CD14-positive monocyte (primary cell): ENCODE data around the gene GAGE12J. TPM values are rescaled to one million over a fixed set of nuclear protein-coding genes. Genes with fewer than 3 reads are reported as not detected.
"Not testable (repeated sequence)": the region's sequence is repeated elsewhere in the genome, so short reads cannot be mapped to it uniquely, and the experiment has no call there.

ENCODE experiments used
- DNase-seq, 3 donors: peaks; one replicate each; pipeline ENCODE4 v3.0.0-alpha.2; 2011 to 2022
- H2AFZ ChIP-seq: 2 replicates; pipeline ENCODE4 v1.6.0; 2012; ENCODE audit warnings: mild to moderate bottlenecking, low read depth, low read length, inconsistent platforms; ENCODE audit not compliant: insufficient read depth, poor library complexity, severe bottlenecking
- H3K27ac ChIP-seq, 2 donors: 1 replicate in 1 of 2; 2 replicates in 1 of 2; pipeline ENCODE4 v1.5.1; 2012 to 2013; ENCODE audit warnings: low read length in 2 of 2, control low read depth in 1 of 2, inconsistent platforms in 1 of 2, low read depth in 1 of 2, mild to moderate bottlenecking in 1 of 2
- H3K27me3 ChIP-seq, 2 donors: one replicate each; pipeline versions ENCODE4 v1.6.0 to v1.6.1; 2011 to 2013; ENCODE audit warnings: low read length in 2 of 2; ENCODE audit not compliant: control insufficient read depth in 2 of 2, insufficient read depth in 2 of 2
- H3K36me3 ChIP-seq, 2 donors: replicated peaks in 1 of 2; 1 replicate in 1 of 2; 2 replicates in 1 of 2; pipeline versions ENCODE4 v1.5.1 to v1.6.1; 2012 to 2013; ENCODE audit warnings: low read length in 2 of 2, control low read depth in 1 of 2, inconsistent platforms in 1 of 2, mild to moderate bottlenecking in 1 of 2; ENCODE audit not compliant: insufficient read depth in 2 of 2, control insufficient read depth in 1 of 2
- H3K4me1 ChIP-seq, 2 donors: 1 replicate in 1 of 2; 2 replicates in 1 of 2; pipeline versions ENCODE4 v1.5.1 to v1.6.1; 2012 to 2013; ENCODE audit warnings: low read length in 2 of 2, control low read depth in 1 of 2, inconsistent platforms in 1 of 2, mild to moderate bottlenecking in 1 of 2, moderate library complexity in 1 of 2; ENCODE audit not compliant: insufficient read depth in 2 of 2, control insufficient read depth in 1 of 2
- H3K4me2 ChIP-seq: replicated peaks from 2 replicates; pipeline ENCODE3; 2012; ENCODE audit warnings: low read length, moderate library complexity, mild to moderate bottlenecking; ENCODE audit not compliant: poor library complexity, severe bottlenecking; ENCODE audit errors: extremely low read depth
- H3K4me3 ChIP-seq, 3 experiments: fragments of 200-600 bp in 1 of 3; sonication (generic) in 1 of 3; replicated peaks in 1 of 3; 1 replicate in 2 of 3; 2 replicates in 1 of 3; pipeline ENCODE4 v1.5.1; 2011 to 2013; ENCODE audit warnings: low read length in 3 of 3, mild to moderate bottlenecking in 3 of 3, control low read depth in 2 of 3, low read depth in 2 of 3, inconsistent platforms in 1 of 3, moderate library complexity in 1 of 3
- H3K79me2 ChIP-seq: 2 replicates; pipeline ENCODE4 v1.6.0; 2012; ENCODE audit warnings: mild to moderate bottlenecking, control low read depth, inconsistent platforms, low read length, moderate library complexity; ENCODE audit not compliant: insufficient read depth
- H3K9ac ChIP-seq: 2 replicates; pipeline ENCODE4 v1.6.0; 2017; ENCODE audit warnings: low read length, mild to moderate bottlenecking; ENCODE audit not compliant: insufficient read depth, poor library complexity, severe bottlenecking
- H3K9me3 ChIP-seq, 2 donors: replicated peaks in 1 of 2; 1 replicate in 1 of 2; 2 replicates in 1 of 2; pipeline versions ENCODE4 v1.5.1 to v1.6.1; 2012 to 2013; ENCODE audit warnings: low read length in 2 of 2, control low read depth in 1 of 2; ENCODE audit not compliant: control insufficient read depth in 1 of 2, insufficient read depth in 1 of 2
- H4K20me1 ChIP-seq: 2 replicates; pipeline ENCODE4 v1.6.0; 2012; ENCODE audit warnings: mild to moderate bottlenecking, low read length, control low read depth, moderate library complexity; ENCODE audit not compliant: insufficient read depth
- H3K27ac Mint-ChIP-seq, 7 donors: one replicate each; pipeline ENCODE4 v1.8.0; 2020; ENCODE audit warnings: mild to moderate bottlenecking in 7 of 7, mixed read lengths in 7 of 7, moderate library complexity in 6 of 7, inconsistent platforms in 2 of 7
- H3K27me3 Mint-ChIP-seq, 3 donors: one replicate each; pipeline ENCODE4 v1.8.0; 2021 to 2022; ENCODE audit warnings: low read depth in 3 of 3, mild to moderate bottlenecking in 3 of 3, mixed read lengths in 3 of 3, moderate library complexity in 3 of 3, inconsistent platforms in 1 of 3
- H3K36me3 Mint-ChIP-seq, 2 donors: one replicate each; pipeline ENCODE4 v1.8.0; 2020; ENCODE audit warnings: mixed read lengths in 2 of 2, inconsistent platforms in 1 of 2, mild to moderate bottlenecking in 1 of 2
- H3K4me1 Mint-ChIP-seq: one replicate; pipeline ENCODE4 v1.8.0; 2020; ENCODE audit warnings: mild to moderate bottlenecking, mixed read lengths
- H3K4me3 Mint-ChIP-seq, 2 donors: one replicate each; pipeline ENCODE4 v1.8.0; 2020; ENCODE audit warnings: mild to moderate bottlenecking in 2 of 2, mixed read lengths in 2 of 2, moderate library complexity in 1 of 2
- H3K9me3 Mint-ChIP-seq, 7 donors: one replicate each; pipeline ENCODE4 v1.8.0; 2020 to 2022; ENCODE audit warnings: mixed read lengths in 7 of 7, mild to moderate bottlenecking in 6 of 7, moderate library complexity in 6 of 7, inconsistent platforms in 2 of 7
- WGBS: methylation state at CpG from one replicate; pipeline ENCODE4 v1.1.5; 2013; ENCODE audit warnings: missing lambda C conversion rate; ENCODE audit not compliant: insufficient coverage; 5-methylcytosine and 5-hydroxymethylcytosine counted together
- intact Hi-C, 2 donors: fragments of 100-400 bp; cut with micrococcal nuclease; formaldehyde crosslinking; loops; one replicate each; pipeline versions ENCODE4 v1.15.0 to v1.15.1; 2023
- polyA plus RNA-seq, 3 donors: library from polyadenylated mRNA; depleted of rRNA in 1 of 3; unstranded in 2 of 3; stranded (reverse) in 1 of 3; fragments of 300-500 nt in 2 of 3; fragments of >200 nt in 1 of 3; fragmentation: Illumina TruSeq in 2 of 3; gene quantifications; 1 replicate in 2 of 3; 2 replicates in 1 of 3; pipeline ENCODE4 v1.2.3, GENCODE V29; 2012 to 2021
- TF ChIP-seq, protein P1 (sequence below): fragments of 200-600 bp; IDR thresholded peaks from one replicate; pipeline ENCODE4 v1.8.0; 2022; ENCODE audit warnings: antibody characterized with exemption, mild to moderate bottlenecking

The GAGE12J gene
- polyA plus RNA-seq, 3 donors = not detected

DNA sequence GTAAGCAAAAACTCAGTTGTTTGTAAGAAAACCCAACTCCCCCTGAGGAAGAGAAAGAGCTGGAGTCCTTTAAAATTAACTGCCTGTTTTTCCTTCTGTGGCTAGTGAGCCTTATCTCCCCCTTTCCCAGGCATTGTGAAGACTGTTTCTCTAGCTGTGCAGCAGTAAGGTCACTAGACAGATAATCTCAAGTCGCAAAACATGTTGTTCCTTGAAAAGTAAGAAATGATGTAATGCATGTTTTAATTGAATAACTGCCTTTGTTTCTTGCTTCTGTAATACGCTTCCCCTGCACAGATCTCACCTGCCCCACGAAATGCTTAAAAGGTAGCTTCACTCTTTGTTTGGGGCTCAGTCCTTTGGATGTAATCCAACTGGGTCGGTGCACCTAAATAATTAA lies 5.8 kb upstream of the GAGE12J start:
- Histone ChIP-seq H3K4me2 (no peak overlapping the region), H3K4me1 (peaks cover 21 to 46% of the 10 kb centered on the region in 2 donors), H3K27ac (peak overlapping the region in 1 of 2 donors; percentile 40), H2AFZ (no peak overlapping the region), H4K20me1 (no peaks in the 10 kb centered on the region), H3K36me3 (no peaks in the 10 kb centered on the region), H3K4me3 (no peak overlapping the region), H3K9ac (no peak overlapping the region), H3K9me3 (no peaks in the 10 kb centered on the region), H3K79me2 (no peaks in the 10 kb centered on the region), H3K27me3 (no peaks in the 10 kb centered on the region)
- Mint-ChIP-seq H3K27me3 (no peaks in the 10 kb centered on the region), H3K4me1 (peaks cover 43% of the 10 kb centered on the region), H3K4me3 (no peak overlapping the region), H3K9me3 (no peaks in the 10 kb centered on the region), H3K36me3 (no peaks in the 10 kb centered on the region), H3K27ac (peak overlapping the region in 1 of 7 donors; percentile 54)
- intact Hi-C loops = no loop called here
- 100% methylated on average over 1 of the region's 4 CpGs for WGBS
- TF ChIP-seq, protein P1, sequence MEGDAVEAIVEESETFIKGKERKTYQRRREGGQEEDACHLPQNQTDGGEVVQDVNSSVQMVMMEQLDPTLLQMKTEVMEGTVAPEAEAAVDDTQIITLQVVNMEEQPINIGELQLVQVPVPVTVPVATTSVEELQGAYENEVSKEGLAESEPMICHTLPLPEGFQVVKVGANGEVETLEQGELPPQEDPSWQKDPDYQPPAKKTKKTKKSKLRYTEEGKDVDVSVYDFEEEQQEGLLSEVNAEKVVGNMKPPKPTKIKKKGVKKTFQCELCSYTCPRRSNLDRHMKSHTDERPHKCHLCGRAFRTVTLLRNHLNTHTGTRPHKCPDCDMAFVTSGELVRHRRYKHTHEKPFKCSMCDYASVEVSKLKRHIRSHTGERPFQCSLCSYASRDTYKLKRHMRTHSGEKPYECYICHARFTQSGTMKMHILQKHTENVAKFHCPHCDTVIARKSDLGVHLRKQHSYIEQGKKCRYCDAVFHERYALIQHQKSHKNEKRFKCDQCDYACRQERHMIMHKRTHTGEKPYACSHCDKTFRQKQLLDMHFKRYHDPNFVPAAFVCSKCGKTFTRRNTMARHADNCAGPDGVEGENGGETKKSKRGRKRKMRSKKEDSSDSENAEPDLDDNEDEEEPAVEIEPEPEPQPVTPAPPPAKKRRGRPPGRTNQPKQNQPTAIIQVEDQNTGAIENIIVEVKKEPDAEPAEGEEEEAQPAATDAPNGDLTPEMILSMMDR = no peak
- DNase-seq = no peak

DNA sequence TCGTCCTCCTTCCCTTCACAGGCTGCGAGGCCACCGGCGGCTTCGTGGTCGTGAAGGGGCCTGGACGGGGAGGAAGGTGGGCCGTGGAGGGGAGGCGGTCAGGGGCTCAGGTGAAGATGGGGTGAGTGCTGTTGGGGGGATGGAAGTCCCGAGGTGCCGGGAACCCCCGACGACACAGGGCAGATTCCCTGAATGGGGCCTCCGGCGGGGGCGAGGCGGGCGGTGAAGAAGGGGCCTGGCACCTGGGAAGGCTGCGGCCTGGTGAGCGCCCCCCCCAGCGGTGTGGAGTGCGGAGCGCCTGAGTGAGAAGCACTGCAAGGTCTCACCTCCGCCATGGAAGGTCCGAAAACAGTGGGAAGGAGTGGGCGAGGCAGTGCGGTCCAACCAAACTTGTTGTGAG lies 429 bp downstream of the GAGE12J start:
- H3K4me3 ChIP-seq, intact Hi-C loops, H3K4me1 Mint-ChIP-seq, H3K27ac ChIP-seq, H3K36me3 Mint-ChIP-seq, H3K9ac ChIP-seq, DNase-seq, H3K9me3 ChIP-seq, H3K36me3 ChIP-seq, H3K27ac Mint-ChIP-seq, H3K4me3 Mint-ChIP-seq, H3K27me3 Mint-ChIP-seq, H3K9me3 Mint-ChIP-seq, H3K4me1 ChIP-seq, H3K79me2 ChIP-seq, H3K27me3 ChIP-seq, H2AFZ ChIP-seq, H3K4me2 ChIP-seq, H4K20me1 ChIP-seq: not testable (repeated sequence)
- WGBS = no CpG with 5 or more reads among the region's 27 CpGs

DNA sequence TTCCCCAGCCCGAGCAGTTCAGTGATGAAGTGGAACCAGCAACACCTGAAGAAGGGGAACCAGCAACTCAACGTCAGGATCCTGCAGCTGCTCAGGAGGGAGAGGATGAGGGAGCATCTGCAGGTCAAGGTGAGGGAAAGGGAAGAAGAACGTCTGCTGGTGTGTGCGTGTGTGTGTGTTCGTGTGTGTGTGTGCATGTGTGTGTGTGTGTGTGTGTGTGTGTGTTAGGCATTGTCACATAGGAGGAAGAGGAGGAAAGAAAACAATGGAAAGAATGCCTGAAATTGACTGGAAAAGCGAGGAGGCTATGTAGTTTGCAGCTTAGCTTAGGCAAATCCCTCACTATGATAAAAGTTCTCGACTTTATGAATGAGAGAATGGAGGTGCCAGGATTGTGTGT lies 1.9 kb downstream of the GAGE12J start:
- H3K27me3 ChIP-seq, H3K9me3 ChIP-seq, H2AFZ ChIP-seq, H3K4me1 ChIP-seq, intact Hi-C loops, H3K27ac ChIP-seq, H3K27ac Mint-ChIP-seq, H3K36me3 Mint-ChIP-seq, H3K36me3 ChIP-seq, H3K9ac ChIP-seq, H3K79me2 ChIP-seq, H4K20me1 ChIP-seq, H3K27me3 Mint-ChIP-seq, H3K4me1 Mint-ChIP-seq, H3K4me3 Mint-ChIP-seq, H3K4me3 ChIP-seq, H3K9me3 Mint-ChIP-seq, DNase-seq, H3K4me2 ChIP-seq: not testable (repeated sequence)
- no CpG with 5 or more reads among the region's 7 CpGs for WGBS

DNA sequence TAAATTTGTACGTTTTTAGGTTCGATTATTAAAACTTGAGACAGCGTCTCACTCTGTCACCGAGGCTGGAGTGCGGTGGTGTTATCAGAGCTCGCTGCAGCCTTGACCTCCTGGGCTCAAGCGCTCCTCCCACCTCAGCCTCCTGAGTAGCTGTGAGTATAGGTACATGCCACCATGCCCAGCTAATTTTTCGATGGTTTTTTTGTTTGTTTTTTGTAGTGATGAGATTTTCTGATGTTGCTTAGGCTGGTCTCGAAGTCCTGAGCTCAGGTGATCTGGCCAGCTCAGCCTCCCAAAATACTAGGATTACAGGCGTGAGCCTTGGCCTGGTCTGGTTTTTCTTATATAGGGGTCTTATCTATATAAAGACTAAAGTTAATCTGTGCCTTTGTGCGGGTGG lies 8.6 kb downstream of the GAGE12J start:
- H3K27ac ChIP-seq, H2AFZ ChIP-seq, intact Hi-C loops, H3K27me3 ChIP-seq, H3K79me2 ChIP-seq, H4K20me1 ChIP-seq, H3K4me1 Mint-ChIP-seq, H3K27me3 Mint-ChIP-seq, H3K4me3 Mint-ChIP-seq, H3K9ac ChIP-seq, H3K4me2 ChIP-seq, H3K9me3 ChIP-seq, H3K4me1 ChIP-seq, H3K36me3 Mint-ChIP-seq, H3K9me3 Mint-ChIP-seq, H3K4me3 ChIP-seq, H3K36me3 ChIP-seq, DNase-seq, H3K27ac Mint-ChIP-seq: not testable (repeated sequence)
- WGBS = no CpG with 5 or more reads among the region's 11 CpGs
